Measurements from ENCODE around the gene SH3GL3.

SH3GL3 gene

GRCh38 chr15:83613714-83614113 lies 166.6 kb downstream of the SH3GL3 start:
- no peak overlapping the region for H3K23ac ChIP-seq (ENCODE audit: low read depth, low read length, poor library complexity)
- H3K4me3 ChIP-seq (ENCODE audit: low read length in 2 of 2), result no peak overlapping the region
- H2BK15ac ChIP-seq (ENCODE audit: low read length), result no peak overlapping the region
- H2AK5ac ChIP-seq (ENCODE audit: low read depth, low read length), result no peak overlapping the region
- H3K9ac ChIP-seq (ENCODE audit: low read depth, low read length, poor library complexity), result no peak overlapping the region
- no peak overlapping the region for H3K18ac ChIP-seq (ENCODE audit: low read length)
- H3K79me1 ChIP-seq (ENCODE audit: low read depth, low read length), result no peaks in the 10 kb centered on the region
- no peak overlapping the region for H4K91ac ChIP-seq (ENCODE audit: low read depth, low read length, poor library complexity)
- no peak overlapping the region for H3K4ac ChIP-seq (ENCODE audit: low read length)
- no peak overlapping the region for H3K14ac ChIP-seq (ENCODE audit: low read length)
- no peak overlapping the region for H2BK5ac ChIP-seq (ENCODE audit: low read length)
- H2BK120ac ChIP-seq (ENCODE audit: low read depth, low read length), result no peak overlapping the region
- H3K4me2 ChIP-seq (ENCODE audit: insufficient read depth, low read length, poor library complexity, severe bottlenecking), result no peak overlapping the region
- H3K27me3 ChIP-seq (ENCODE audit: control insufficient read depth in 3 of 3, insufficient read depth in 3 of 3, low read depth in 1 of 3, low read length in 3 of 3), result no peaks in the 10 kb centered on the region
- H3K4me1 ChIP-seq (ENCODE audit: control insufficient read depth in 2 of 2, insufficient read depth in 1 of 2, low read depth in 1 of 2, low read length in 2 of 2), result no peaks in the 10 kb centered on the region
- H3K36me3 ChIP-seq (replicated peaks in 1 of 2; ENCODE audit: control insufficient read depth in 2 of 2, insufficient read depth in 2 of 2, low read length in 2 of 2), result no peaks in the 10 kb centered on the region
- no peak overlapping the region for H2AFZ ChIP-seq (ENCODE audit: low read length)
- H2BK12ac ChIP-seq (ENCODE audit: low read length), result no peak overlapping the region
- no peak for DNase-seq (ENCODE audit: low spot score)
- H3K9me3 ChIP-seq (replicated peaks in 1 of 2; ENCODE audit: control insufficient read depth in 2 of 2, insufficient read depth in 1 of 2, low read depth in 1 of 2, low read length in 2 of 2), result no peaks in the 10 kb centered on the region
- no peak overlapping the region for H4K8ac ChIP-seq (ENCODE audit: low read depth, low read length)
- H3K27ac ChIP-seq (replicated peaks; ENCODE audit: low read length), result no peak overlapping the region
- no CpG with 5 or more reads among the region's 2 CpGs for WGBS, 2 donors (ENCODE audit: extremely low coverage in 2 of 2, insufficient read length in 2 of 2, insufficient replicate concordance in 1 of 2)

GRCh38 chr15:83616840-83617239 lies 169.7 kb downstream of the SH3GL3 start:
- H2BK5ac ChIP-seq (ENCODE audit: low read length), result no peak overlapping the region
- no peaks in the 10 kb centered on the region for H3K4me1 ChIP-seq (ENCODE audit: control insufficient read depth in 2 of 2, insufficient read depth in 1 of 2, low read depth in 1 of 2, low read length in 2 of 2)
- H3K14ac ChIP-seq (ENCODE audit: low read length), result no peak overlapping the region
- no peak overlapping the region for H3K4me3 ChIP-seq (ENCODE audit: low read length in 2 of 2)
- H2BK120ac ChIP-seq (ENCODE audit: low read depth, low read length), result no peak overlapping the region
- no peaks in the 10 kb centered on the region for H3K79me1 ChIP-seq (ENCODE audit: low read depth, low read length)
- H2AFZ ChIP-seq (ENCODE audit: low read length), result no peak overlapping the region
- H3K27ac ChIP-seq (replicated peaks; ENCODE audit: low read length), result no peak overlapping the region
- no peak overlapping the region for H3K4me2 ChIP-seq (ENCODE audit: insufficient read depth, low read length, poor library complexity, severe bottlenecking)
- no peaks in the 10 kb centered on the region for H3K27me3 ChIP-seq (ENCODE audit: control insufficient read depth in 3 of 3, insufficient read depth in 3 of 3, low read depth in 1 of 3, low read length in 3 of 3)
- no peak overlapping the region for H2BK15ac ChIP-seq (ENCODE audit: low read length)
- no peaks in the 10 kb centered on the region for H3K9me3 ChIP-seq (replicated peaks in 1 of 2; ENCODE audit: control insufficient read depth in 2 of 2, insufficient read depth in 1 of 2, low read depth in 1 of 2, low read length in 2 of 2)
- no peak overlapping the region for H4K91ac ChIP-seq (ENCODE audit: low read depth, low read length, poor library complexity)
- H4K8ac ChIP-seq (ENCODE audit: low read depth, low read length), result no peak overlapping the region
- no peak overlapping the region for H3K9ac ChIP-seq (ENCODE audit: low read depth, low read length, poor library complexity)
- no peak overlapping the region for H3K23ac ChIP-seq (ENCODE audit: low read depth, low read length, poor library complexity)
- DNase-seq (ENCODE audit: low spot score), result no peak
- WGBS, 2 donors (ENCODE audit: extremely low coverage in 2 of 2, insufficient read length in 2 of 2, insufficient replicate concordance in 1 of 2), result no CpG with 5 or more reads among the region's 1 CpG
- no peak overlapping the region for H2BK12ac ChIP-seq (ENCODE audit: low read length)
- no peak overlapping the region for H2AK5ac ChIP-seq (ENCODE audit: low read depth, low read length)
- no peaks in the 10 kb centered on the region for H3K36me3 ChIP-seq (replicated peaks in 1 of 2; ENCODE audit: control insufficient read depth in 2 of 2, insufficient read depth in 2 of 2, low read length in 2 of 2)
- H3K18ac ChIP-seq (ENCODE audit: low read length), result no peak overlapping the region
- H3K4ac ChIP-seq (ENCODE audit: low read length), result no peak overlapping the region

GRCh38 chr15:83626171-83626802 lies 179.1 kb downstream of the SH3GL3 start:
- H3K9ac ChIP-seq (ENCODE audit: low read depth, low read length, poor library complexity), result no peak overlapping the region
- no peak overlapping the region for H2AK5ac ChIP-seq (ENCODE audit: low read depth, low read length)
- no peak for DNase-seq (ENCODE audit: low spot score)
- H3K36me3 ChIP-seq (replicated peaks in 1 of 2; ENCODE audit: control insufficient read depth in 2 of 2, insufficient read depth in 2 of 2, low read length in 2 of 2), result no peaks in the 10 kb centered on the region
- H3K18ac ChIP-seq (ENCODE audit: low read length), result no peak overlapping the region
- no peak overlapping the region for H3K14ac ChIP-seq (ENCODE audit: low read length)
- H2BK12ac ChIP-seq (ENCODE audit: low read length), result no peak overlapping the region
- H4K91ac ChIP-seq (ENCODE audit: low read depth, low read length, poor library complexity), result no peak overlapping the region
- H3K27me3 ChIP-seq (ENCODE audit: control insufficient read depth in 3 of 3, insufficient read depth in 3 of 3, low read depth in 1 of 3, low read length in 3 of 3), result no peaks in the 10 kb centered on the region
- no peak overlapping the region for H3K4ac ChIP-seq (ENCODE audit: low read length)
- no peak overlapping the region for H2AFZ ChIP-seq (ENCODE audit: low read length)
- H2BK5ac ChIP-seq (ENCODE audit: low read length), result no peak overlapping the region
- H3K23ac ChIP-seq (ENCODE audit: low read depth, low read length, poor library complexity), result no peak overlapping the region
- no peak overlapping the region for H3K4me2 ChIP-seq (ENCODE audit: insufficient read depth, low read length, poor library complexity, severe bottlenecking)
- no CpG with 5 or more reads among the region's 2 CpGs for WGBS, 2 donors (ENCODE audit: extremely low coverage in 2 of 2, insufficient read length in 2 of 2, insufficient replicate concordance in 1 of 2)
- H2BK120ac ChIP-seq (ENCODE audit: low read depth, low read length), result no peak overlapping the region
- peaks cover 2% of the 10 kb centered on the region for H3K79me1 ChIP-seq (ENCODE audit: low read depth, low read length)
- no peak overlapping the region for H3K27ac ChIP-seq (replicated peaks; ENCODE audit: low read length)
- H3K9me3 ChIP-seq (replicated peaks in 1 of 2; ENCODE audit: control insufficient read depth in 2 of 2, insufficient read depth in 1 of 2, low read depth in 1 of 2, low read length in 2 of 2), result peaks cover 0 to 2% of the 10 kb centered on the region in 2 donors
- H3K4me1 ChIP-seq (ENCODE audit: control insufficient read depth in 2 of 2, insufficient read depth in 1 of 2, low read depth in 1 of 2, low read length in 2 of 2), result no peaks in the 10 kb centered on the region
- no peak overlapping the region for H3K4me3 ChIP-seq (ENCODE audit: low read length in 2 of 2)
- no peak overlapping the region for H4K8ac ChIP-seq (ENCODE audit: low read depth, low read length)
- H2BK15ac ChIP-seq (ENCODE audit: low read length), result no peak overlapping the region

- WGBS, 2 donors (ENCODE audit: extremely low coverage in 2 of 2, insufficient read length in 2 of 2, insufficient replicate concordance in 1 of 2), result no CpG with 5 or more reads among the region's 2 CpGs
Observed at GRCh38 chr15:83631534-83631933, 184.4 kb downstream of the SH3GL3 start.

More at GRCh38 chr15:83631534-83631933, 184.4 kb downstream of the SH3GL3 start:
- Histone ChIP-seq H2AK5ac (ENCODE audit: low read depth, low read length) (no peak overlapping the region), H3K4me3 (ENCODE audit: low read length in 2 of 2) (no peak overlapping the region), H3K18ac (ENCODE audit: low read length) (no peak overlapping the region), H3K27ac (replicated peaks; ENCODE audit: low read length) (no peak overlapping the region), H3K4me1 (ENCODE audit: control insufficient read depth in 2 of 2, insufficient read depth in 1 of 2, low read depth in 1 of 2, low read length in 2 of 2) (no peaks in the 10 kb centered on the region), H3K4me2 (ENCODE audit: insufficient read depth, low read length, poor library complexity, severe bottlenecking) (no peak overlapping the region), H2AFZ (ENCODE audit: low read length) (no peak overlapping the region), H2BK12ac (ENCODE audit: low read length) (no peak overlapping the region), H2BK5ac (ENCODE audit: low read length) (no peak overlapping the region), H4K8ac (ENCODE audit: low read depth, low read length) (no peak overlapping the region), H2BK120ac (ENCODE audit: low read depth, low read length) (no peak overlapping the region), H3K23ac (ENCODE audit: low read depth, low read length, poor library complexity) (no peak overlapping the region), H3K36me3 (replicated peaks in 1 of 2; ENCODE audit: control insufficient read depth in 2 of 2, insufficient read depth in 2 of 2, low read length in 2 of 2) (no peaks in the 10 kb centered on the region), H3K9ac (ENCODE audit: low read depth, low read length, poor library complexity) (no peak overlapping the region), H4K91ac (ENCODE audit: low read depth, low read length, poor library complexity) (no peak overlapping the region), H3K79me1 (ENCODE audit: low read depth, low read length) (peaks cover 2% of the 10 kb centered on the region), H3K4ac (ENCODE audit: low read length) (no peak overlapping the region), H2BK15ac (ENCODE audit: low read length) (no peak overlapping the region), H3K9me3 (replicated peaks in 1 of 2; ENCODE audit: control insufficient read depth in 2 of 2, insufficient read depth in 1 of 2, low read depth in 1 of 2, low read length in 2 of 2) (peaks cover 0 to 2% of the 10 kb centered on the region in 2 donors), H3K14ac (ENCODE audit: low read length) (no peak overlapping the region), H3K27me3 (ENCODE audit: control insufficient read depth in 3 of 3, insufficient read depth in 3 of 3, low read depth in 1 of 3, low read length in 3 of 3) (no peaks in the 10 kb centered on the region)
- no peak for DNase-seq (ENCODE audit: low spot score)

Data from neuronal stem cell (in vitro differentiated cells).